ENCODE data around the gene EYA4. TPM values are rescaled to one million over a fixed set of nuclear protein-coding genes. Genes with fewer than 3 reads are reported as not detected.

EYA4 gene
- polyA plus RNA-seq, 1 of the 3 experiments (the other 2 are of a cell fraction), result 0.08 TPM

DNA sequence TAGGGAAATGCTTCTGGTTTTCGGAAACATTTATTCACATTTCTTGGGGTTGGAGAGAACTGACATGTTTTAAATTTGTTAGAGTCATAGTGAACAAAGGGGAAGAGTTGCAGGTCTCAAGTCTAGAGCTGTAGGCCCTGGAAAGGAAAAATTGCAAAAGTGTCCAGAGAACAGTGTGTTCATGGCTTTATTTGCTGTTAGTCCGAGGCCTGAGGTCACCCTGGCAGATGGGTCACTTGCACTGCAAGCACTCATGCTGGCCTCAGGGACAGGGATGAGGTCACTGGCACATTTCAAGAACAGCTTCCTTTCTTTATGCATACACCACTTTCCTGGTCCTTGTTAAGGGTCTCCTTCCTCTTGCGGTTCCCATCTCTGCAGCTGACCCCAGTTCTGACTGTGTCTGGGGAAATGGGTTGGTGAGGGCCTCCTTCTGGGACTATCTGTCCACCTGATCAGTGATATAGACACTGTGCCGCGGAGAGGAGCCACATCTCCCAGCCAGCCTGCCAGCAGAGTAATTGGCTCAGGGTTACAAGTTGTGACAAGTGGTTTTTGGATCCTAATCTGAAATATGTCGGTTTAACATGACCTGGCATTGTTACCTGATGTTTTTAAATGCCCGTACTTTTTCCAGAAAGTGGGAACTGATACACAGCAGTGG, 194.0 kb downstream of the EYA4 start:
- Histone ChIP-seq H3K27ac (ENCODE audit: low read depth in 2 of 2, low read length in 1 of 2) (no peak overlapping the region), H3F3A (replicated peaks; ENCODE audit: insufficient read depth) (no peaks in the 10 kb centered on the region), H3K27me3 (ENCODE audit: insufficient read depth) (no peaks in the 10 kb centered on the region; the same call in 1 of the 2 replicates), H3K9me3 (no peaks in the 10 kb centered on the region), H4K20me1 (ENCODE audit: insufficient read depth) (no peaks in the 10 kb centered on the region), H3K36me3 (replicated peaks in 1 of 2; ENCODE audit: control insufficient read depth in 1 of 2, insufficient read depth in 2 of 2, low read length in 1 of 2) (no peaks in the 10 kb centered on the region), H2AFZ (ENCODE audit: low read depth) (no peak overlapping the region), H3K79me2 (ENCODE audit: insufficient read depth) (no peaks in the 10 kb centered on the region), H3K9ac (no peak overlapping the region), H3K4me3 (ENCODE audit: low read depth in 2 of 2, low read length in 1 of 2) (no peak overlapping the region), H3K9me2 (no peaks in the 10 kb centered on the region), H3K4me1 (ENCODE audit: control insufficient read depth in 1 of 2, insufficient read depth in 2 of 2, low read depth in 1 of 2, low read length in 1 of 2) (no peaks in the 10 kb centered on the region), H3K4me2 (no peak overlapping the region)
- CTCF ChIA-PET, result no interaction called here
- no peak for TF ChIP-seq FOXM1 (IDR thresholded peaks at IDR 0.05; ENCODE audit: low read depth)
- TF ChIP-seq, protein P1, sequence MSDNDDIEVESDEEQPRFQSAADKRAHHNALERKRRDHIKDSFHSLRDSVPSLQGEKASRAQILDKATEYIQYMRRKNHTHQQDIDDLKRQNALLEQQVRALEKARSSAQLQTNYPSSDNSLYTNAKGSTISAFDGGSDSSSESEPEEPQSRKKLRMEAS (IDR thresholded peaks at IDR 0.05; ENCODE audit: low read depth), result no peak
- no peak for TF ChIP-seq FOSL2 (IDR thresholded peaks at IDR 0.05; ENCODE audit: borderline replicate concordance, low read depth)
- no peak for TF ChIP-seq EZH2phosphoT487 (IDR thresholded peaks at IDR 0.05; ENCODE audit: borderline replicate concordance, low read depth)
- no peak for TF ChIP-seq NRF1 (IDR thresholded peaks at IDR 0.05; ENCODE audit: low read depth, low read length)
- TF ChIP-seq RFX5 (IDR thresholded peaks at IDR 0.05; ENCODE audit: low read length), result no peak
- no peak for TF ChIP-seq RAD21 (IDR thresholded peaks at IDR 0.05; ENCODE audit: low read length)
- no peak for TF ChIP-seq SIN3A (IDR thresholded peaks at IDR 0.05; ENCODE audit: borderline replicate concordance, low read depth, low read length)
- TF ChIP-seq, protein P2, sequence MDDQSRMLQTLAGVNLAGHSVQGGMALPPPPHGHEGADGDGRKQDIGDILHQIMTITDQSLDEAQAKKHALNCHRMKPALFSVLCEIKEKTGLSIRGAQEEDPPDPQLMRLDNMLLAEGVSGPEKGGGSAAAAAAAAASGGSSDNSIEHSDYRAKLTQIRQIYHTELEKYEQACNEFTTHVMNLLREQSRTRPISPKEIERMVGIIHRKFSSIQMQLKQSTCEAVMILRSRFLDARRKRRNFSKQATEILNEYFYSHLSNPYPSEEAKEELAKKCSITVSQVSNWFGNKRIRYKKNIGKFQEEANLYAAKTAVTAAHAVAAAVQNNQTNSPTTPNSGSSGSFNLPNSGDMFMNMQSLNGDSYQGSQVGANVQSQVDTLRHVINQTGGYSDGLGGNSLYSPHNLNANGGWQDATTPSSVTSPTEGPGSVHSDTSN (IDR thresholded peaks at IDR 0.05), result no peak
- 22% methylated on average over 7 of the region's 7 CpGs for WGBS (ENCODE audit: low lambda C conversion rate)
- POLR2A ChIA-PET, result no interaction called here
- DNase-seq, result no peak

DNA sequence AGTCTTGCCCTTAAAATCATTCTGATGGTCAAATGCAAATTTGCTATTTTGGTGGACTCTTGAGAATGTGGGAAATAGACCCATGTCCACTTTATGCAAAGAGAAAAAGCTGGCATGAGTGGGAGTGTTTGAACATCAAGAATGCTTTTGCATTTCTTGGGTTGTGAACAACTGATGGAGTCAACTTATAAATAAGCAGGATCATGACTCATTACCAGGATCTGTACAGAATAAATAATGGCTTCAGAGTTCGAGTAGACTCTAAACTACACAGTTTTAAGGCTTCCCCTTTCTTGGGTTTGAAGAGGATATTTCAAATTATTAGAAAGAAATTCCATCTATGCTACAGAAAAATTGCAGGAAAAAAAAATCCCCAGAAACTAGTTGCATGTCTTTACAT, 195.5 kb downstream of the EYA4 start:
- CTCF ChIA-PET, result no interaction called here

DNA sequence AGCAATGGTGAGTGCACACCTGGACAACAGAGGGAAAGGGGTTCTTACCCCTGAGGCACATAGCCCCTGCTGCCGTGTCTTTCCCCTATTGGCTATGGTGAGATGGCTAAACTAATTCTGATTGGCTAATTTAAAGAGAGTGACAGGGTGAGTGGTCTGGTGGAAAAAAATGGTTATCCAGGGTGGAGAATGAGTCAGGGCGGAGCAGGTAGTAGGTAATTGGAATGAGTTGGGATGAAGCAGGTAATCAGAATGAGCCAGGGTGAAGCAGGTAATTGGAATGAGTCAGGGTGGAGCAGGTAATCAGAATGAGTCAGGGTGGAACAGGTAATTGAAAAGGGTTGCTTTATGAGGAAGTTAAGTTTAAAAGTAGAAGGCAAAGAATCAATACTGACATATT, 200.3 kb downstream of the EYA4 start:
- TF ChIP-seq, protein P3, sequence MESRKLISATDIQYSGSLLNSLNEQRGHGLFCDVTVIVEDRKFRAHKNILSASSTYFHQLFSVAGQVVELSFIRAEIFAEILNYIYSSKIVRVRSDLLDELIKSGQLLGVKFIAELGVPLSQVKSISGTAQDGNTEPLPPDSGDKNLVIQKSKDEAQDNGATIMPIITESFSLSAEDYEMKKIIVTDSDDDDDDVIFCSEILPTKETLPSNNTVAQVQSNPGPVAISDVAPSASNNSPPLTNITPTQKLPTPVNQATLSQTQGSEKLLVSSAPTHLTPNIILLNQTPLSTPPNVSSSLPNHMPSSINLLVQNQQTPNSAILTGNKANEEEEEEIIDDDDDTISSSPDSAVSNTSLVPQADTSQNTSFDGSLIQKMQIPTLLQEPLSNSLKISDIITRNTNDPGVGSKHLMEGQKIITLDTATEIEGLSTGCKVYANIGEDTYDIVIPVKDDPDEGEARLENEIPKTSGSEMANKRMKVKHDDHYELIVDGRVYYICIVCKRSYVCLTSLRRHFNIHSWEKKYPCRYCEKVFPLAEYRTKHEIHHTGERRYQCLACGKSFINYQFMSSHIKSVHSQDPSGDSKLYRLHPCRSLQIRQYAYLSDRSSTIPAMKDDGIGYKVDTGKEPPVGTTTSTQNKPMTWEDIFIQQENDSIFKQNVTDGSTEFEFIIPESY (IDR thresholded peaks at IDR 0.05; ENCODE audit: borderline replicate concordance, low read depth), result no peak
- TF ChIP-seq SIN3A (IDR thresholded peaks at IDR 0.05; ENCODE audit: borderline replicate concordance, low read depth, low read length), result no peak
- H3K79me2 ChIP-seq (ENCODE audit: insufficient read depth), result no peaks in the 10 kb centered on the region
- H3K4me2 ChIP-seq, result no peak overlapping the region
- H3K4me1 ChIP-seq (ENCODE audit: control insufficient read depth in 1 of 2, insufficient read depth in 2 of 2, low read depth in 1 of 2, low read length in 1 of 2), result no peaks in the 10 kb centered on the region
- H3F3A ChIP-seq (replicated peaks; ENCODE audit: insufficient read depth), result no peaks in the 10 kb centered on the region
- H3K9me3 ChIP-seq, result no peaks in the 10 kb centered on the region
- H3K9ac ChIP-seq, result no peak overlapping the region
- WGBS (ENCODE audit: low lambda C conversion rate), result 7% methylated on average over 2 of the region's 2 CpGs
- POLR2A ChIA-PET, result no interaction called here
- H2AFZ ChIP-seq (ENCODE audit: low read depth), result no peak overlapping the region
- no peaks in the 10 kb centered on the region for H4K20me1 ChIP-seq (ENCODE audit: insufficient read depth)
- no peaks in the 10 kb centered on the region for H3K36me3 ChIP-seq (replicated peaks in 1 of 2; ENCODE audit: control insufficient read depth in 1 of 2, insufficient read depth in 2 of 2, low read length in 1 of 2)
- no peak overlapping the region for H3K4me3 ChIP-seq (ENCODE audit: low read depth in 2 of 2, low read length in 1 of 2)
- CTCF ChIA-PET, result no interaction called here
- DNase-seq, result no peak
- H3K27ac ChIP-seq (ENCODE audit: low read depth in 2 of 2, low read length in 1 of 2), result no peak overlapping the region
- H3K9me2 ChIP-seq, result no peaks in the 10 kb centered on the region
- H3K27me3 ChIP-seq (ENCODE audit: insufficient read depth), result no peaks in the 10 kb centered on the region; the same call in 1 of the 2 replicates

More for the DNA sequence above, 195.5 kb downstream of the EYA4 start:
- H3K79me2 ChIP-seq (ENCODE audit: insufficient read depth), result no peaks in the 10 kb centered on the region
- no peaks in the 10 kb centered on the region for H4K20me1 ChIP-seq (ENCODE audit: insufficient read depth)
- no peak overlapping the region for H3K9ac ChIP-seq
- H3K4me1 ChIP-seq (ENCODE audit: control insufficient read depth in 1 of 2, insufficient read depth in 2 of 2, low read depth in 1 of 2, low read length in 1 of 2), result no peaks in the 10 kb centered on the region
- H3K27ac ChIP-seq (ENCODE audit: low read depth in 2 of 2, low read length in 1 of 2), result no peak overlapping the region
- no peaks in the 10 kb centered on the region for H3K36me3 ChIP-seq (replicated peaks in 1 of 2; ENCODE audit: control insufficient read depth in 1 of 2, insufficient read depth in 2 of 2, low read length in 1 of 2)
- POLR2A ChIA-PET, result no interaction called here
- H3K4me3 ChIP-seq (ENCODE audit: low read depth in 2 of 2, low read length in 1 of 2), result no peak overlapping the region
- TF ChIP-seq SIN3A (IDR thresholded peaks at IDR 0.05; ENCODE audit: borderline replicate concordance, low read depth, low read length), result no peak
- TF ChIP-seq FOXJ3 (CRISPR knock-in tag; IDR thresholded peaks at IDR 0.05), result no peak
- TF ChIP-seq RFX5 (IDR thresholded peaks at IDR 0.05; ENCODE audit: low read length), result no peak
- no peaks in the 10 kb centered on the region for H3F3A ChIP-seq (replicated peaks; ENCODE audit: insufficient read depth)
- no peak overlapping the region for H2AFZ ChIP-seq (ENCODE audit: low read depth)
- H3K27me3 ChIP-seq (ENCODE audit: insufficient read depth), result no peaks in the 10 kb centered on the region; the same call in 1 of the 2 replicates
- no peak for DNase-seq
- no peak overlapping the region for H3K4me2 ChIP-seq
- 0% methylated on average over 1 of the region's 1 CpG for WGBS (ENCODE audit: low lambda C conversion rate)
- H3K9me2 ChIP-seq, result no peaks in the 10 kb centered on the region
- H3K9me3 ChIP-seq, result no peaks in the 10 kb centered on the region
